HEK293 (cell line): ENCODE results near the gene NDUFS1.

Source experiments
- CTCF ChIP-seq: fragments of 450-650 bp; formaldehyde crosslinking; IDR thresholded peaks from 2 replicates; pipeline ENCODE4 v1.5.1; 2016; ENCODE audit warnings: missing biosample characterization, missing genetic modification characterization
- KLF10 ChIP-seq: fragments of 450-650 bp; IDR thresholded peaks from 2 replicates; pipeline ENCODE4 v1.5.1; 2018; ENCODE audit warnings: missing biosample characterization, mild to moderate bottlenecking, missing genetic modification characterization
- SP2 ChIP-seq: fragments of 450-650 bp; formaldehyde crosslinking; IDR thresholded peaks from 2 replicates; pipeline ENCODE4 v1.5.1; 2016; ENCODE audit warnings: missing biosample characterization, missing genetic modification characterization
- YY1 ChIP-seq: fragments of 450-650 bp; formaldehyde crosslinking; IDR thresholded peaks from 2 replicates; pipeline ENCODE4 v1.5.1; 2018; ENCODE audit warnings: missing biosample characterization, missing genetic modification characterization
- ZNF146 ChIP-seq: fragments of 450-650 bp; formaldehyde crosslinking; IDR thresholded peaks from 2 replicates; pipeline ENCODE4 v1.5.1; 2016; ENCODE audit warnings: missing biosample characterization, missing genetic modification characterization
- ZNF350 ChIP-seq: fragments of 450-650 bp; formaldehyde crosslinking; IDR thresholded peaks from 2 replicates; pipeline ENCODE4 v1.5.0; 2017; ENCODE audit warnings: missing biosample characterization, mild to moderate bottlenecking, missing genetic modification characterization
- ZNF394 ChIP-seq: fragments of 450-650 bp; formaldehyde crosslinking; IDR thresholded peaks from 2 replicates; pipeline ENCODE4 v1.5.1; 2016; ENCODE audit warnings: missing biosample characterization, missing genetic modification characterization, mild to moderate bottlenecking, moderate library complexity, borderline replicate concordance
- ZNF48 ChIP-seq: fragments of 450-650 bp; formaldehyde crosslinking; IDR thresholded peaks from 2 replicates; pipeline ENCODE4 v1.5.1; 2016; ENCODE audit warnings: missing biosample characterization, missing genetic modification characterization
- ZNF549 ChIP-seq: fragments of 450-650 bp; IDR thresholded peaks from 2 replicates; pipeline ENCODE4 v1.5.1; 2018; ENCODE audit warnings: missing biosample characterization, missing genetic modification characterization, mild to moderate bottlenecking, inconsistent platforms, moderate library complexity

GRCh38 chr2:206086716-206087350 is 72.4 kb downstream of the NDUFS1 start:
- TF ChIP-seq CTCF (no peak), ZNF394 (no peak), SP2 (tag by site-specific recombination) (no peak), YY1 (tag by site-specific recombination) (no peak), ZNF549 (tag by site-specific recombination) (no peak), ZNF146 (tag by site-specific recombination) (no peak), ZNF350 (tag by site-specific recombination) (no peak), ZNF48 (tag by site-specific recombination) (no peak), KLF10 (no peak)
